RWPE2 (cell line): ENCODE measurements around the gene LIN7A.
"Not testable (repeated sequence)": the region's sequence is repeated elsewhere in the genome, so short reads cannot be mapped to it uniquely, and the experiment has no call there.

Source experiments
- ATAC-seq: fragments of 200-7000 bp; cut with Tn5 transposase; 3 replicates; pipeline ENCODE4 v1.9.1; 2021; ENCODE audit warnings: low read depth
- DNase-seq: peaks from one replicate; pipeline ENCODE4 v3.0.0-alpha.2; 2020; ENCODE audit warnings: low spot score
- H3K27ac ChIP-seq: fragments of 450-650 bp; 2 replicates; pipeline ENCODE4 v1.5.1; 2017; ENCODE audit warnings: mild to moderate bottlenecking; ENCODE audit not compliant: poor library complexity, severe bottlenecking
- H3K27me3 ChIP-seq: fragments of 250-450 bp; sonication (Bioruptor Pico); 2 replicates; pipeline ENCODE4 v1.5.1; 2021; ENCODE audit warnings: mild to moderate bottlenecking, moderate library complexity; ENCODE audit not compliant: insufficient read depth, poor library complexity, severe bottlenecking
- H3K36me3 ChIP-seq: fragments of 250-450 bp; sonication (Bioruptor Pico); 2 replicates; pipeline ENCODE4 v1.5.1; 2020; ENCODE audit warnings: low read depth, mild to moderate bottlenecking, moderate library complexity
- H3K4me1 ChIP-seq: fragments of 250-450 bp; sonication (Bioruptor Pico); 2 replicates; pipeline ENCODE4 v1.5.1; 2021; ENCODE audit warnings: mild to moderate bottlenecking, moderate library complexity; ENCODE audit not compliant: insufficient read depth, poor library complexity, severe bottlenecking
- H3K4me3 ChIP-seq: fragments of 250-450 bp; sonication (Bioruptor Pico); 2 replicates; pipeline ENCODE4 v1.5.1; 2021; ENCODE audit warnings: mild to moderate bottlenecking, moderate library complexity; ENCODE audit not compliant: severe bottlenecking
- H3K9me3 ChIP-seq: fragments of 250-450 bp; sonication (Bioruptor Pico); 2 replicates; pipeline ENCODE4 v1.5.1; 2021; ENCODE audit warnings: mild to moderate bottlenecking, moderate library complexity; ENCODE audit not compliant: severe bottlenecking
- TF ChIP-seq, protein P1 (sequence below): fragments of 450-650 bp; IDR thresholded peaks from one replicate; pipeline ENCODE4 v1.5.1; 2017; ENCODE audit warnings: mild to moderate bottlenecking, moderate library complexity; ENCODE audit not compliant: poor library complexity, severe bottlenecking

Gene LIN7A

GRCh38 chr12:80802652-80803400 is 134.9 kb downstream of the LIN7A start:
- no peaks in the 10 kb centered on the region for H3K9me3 ChIP-seq
- no peak for ATAC-seq
- H3K4me1 ChIP-seq: no peaks in the 10 kb centered on the region
- no peaks in the 10 kb centered on the region for H3K36me3 ChIP-seq
- H3K27ac ChIP-seq: no peak overlapping the region
- DNase-seq: no peak
- H3K4me3 ChIP-seq: no peak overlapping the region
- H3K27me3 ChIP-seq: no peaks in the 10 kb centered on the region
- TF ChIP-seq, protein P1, sequence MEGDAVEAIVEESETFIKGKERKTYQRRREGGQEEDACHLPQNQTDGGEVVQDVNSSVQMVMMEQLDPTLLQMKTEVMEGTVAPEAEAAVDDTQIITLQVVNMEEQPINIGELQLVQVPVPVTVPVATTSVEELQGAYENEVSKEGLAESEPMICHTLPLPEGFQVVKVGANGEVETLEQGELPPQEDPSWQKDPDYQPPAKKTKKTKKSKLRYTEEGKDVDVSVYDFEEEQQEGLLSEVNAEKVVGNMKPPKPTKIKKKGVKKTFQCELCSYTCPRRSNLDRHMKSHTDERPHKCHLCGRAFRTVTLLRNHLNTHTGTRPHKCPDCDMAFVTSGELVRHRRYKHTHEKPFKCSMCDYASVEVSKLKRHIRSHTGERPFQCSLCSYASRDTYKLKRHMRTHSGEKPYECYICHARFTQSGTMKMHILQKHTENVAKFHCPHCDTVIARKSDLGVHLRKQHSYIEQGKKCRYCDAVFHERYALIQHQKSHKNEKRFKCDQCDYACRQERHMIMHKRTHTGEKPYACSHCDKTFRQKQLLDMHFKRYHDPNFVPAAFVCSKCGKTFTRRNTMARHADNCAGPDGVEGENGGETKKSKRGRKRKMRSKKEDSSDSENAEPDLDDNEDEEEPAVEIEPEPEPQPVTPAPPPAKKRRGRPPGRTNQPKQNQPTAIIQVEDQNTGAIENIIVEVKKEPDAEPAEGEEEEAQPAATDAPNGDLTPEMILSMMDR: no peak

- Histone ChIP-seq H3K27me3 (no peaks in the 10 kb centered on the region), H3K27ac (no peak overlapping the region), H3K4me1 (no peaks in the 10 kb centered on the region), H3K4me3 (no peak overlapping the region), H3K36me3 (no peaks in the 10 kb centered on the region), H3K9me3 (no peaks in the 10 kb centered on the region)
- ATAC-seq (no peak), DNase-seq (no peak)
- TF ChIP-seq, protein P1: no peak
Measured at GRCh38 chr12:80798281-80798680, 139.5 kb downstream of the LIN7A start.

DNA sequence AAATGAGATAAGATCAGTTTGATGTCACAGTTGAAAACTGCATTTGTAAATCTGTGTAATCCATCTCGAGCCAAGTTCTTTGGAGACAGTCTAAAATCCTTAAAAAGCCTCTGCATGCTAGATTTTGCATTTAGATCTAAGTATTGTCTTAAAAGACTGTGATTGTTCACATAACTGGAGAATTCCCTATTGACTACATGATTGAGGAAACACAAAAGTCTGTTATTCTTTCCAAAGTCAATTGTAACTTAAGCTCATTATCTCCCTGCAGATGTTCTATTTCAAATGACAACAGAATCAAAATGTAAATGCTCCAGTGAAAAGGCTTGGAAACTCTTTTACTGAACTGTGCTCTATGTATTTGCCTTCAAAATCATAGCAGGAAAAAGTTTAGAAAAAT is 143.2 kb downstream of the LIN7A start:
- DNase-seq (no peak), ATAC-seq (no peak)
- TF ChIP-seq, protein P1: no peak
- no peaks in the 10 kb centered on the region for H3K9me3 ChIP-seq
- no peaks in the 10 kb centered on the region for H3K4me1 ChIP-seq
- no peaks in the 10 kb centered on the region for H3K27me3 ChIP-seq
- no peak overlapping the region for H3K27ac ChIP-seq
- no peaks in the 10 kb centered on the region for H3K36me3 ChIP-seq
- no peak overlapping the region for H3K4me3 ChIP-seq

GRCh38 chr12:80792861-80793260 is 144.9 kb downstream of the LIN7A start:
- TF ChIP-seq, protein P1: no peak
- H3K27ac ChIP-seq: no peak overlapping the region
- no peaks in the 10 kb centered on the region for H3K27me3 ChIP-seq
- DNase-seq: no peak
- H3K36me3 ChIP-seq: no peaks in the 10 kb centered on the region
- no peaks in the 10 kb centered on the region for H3K9me3 ChIP-seq
- no peak overlapping the region for H3K4me3 ChIP-seq
- H3K4me1 ChIP-seq: no peaks in the 10 kb centered on the region
- ATAC-seq: no peak

- TF ChIP-seq, protein P1: no peak
- no peaks in the 10 kb centered on the region for H3K4me1 ChIP-seq
- no peak for ATAC-seq
Measured at GRCh38 chr12:80791863-80792262, 145.9 kb downstream of the LIN7A start.

GRCh38 chr12:80788407-80788806 is 149.3 kb downstream of the LIN7A start:
- not testable (repeated sequence) for H3K4me3 ChIP-seq, H3K36me3 ChIP-seq, H3K27ac ChIP-seq, H3K4me1 ChIP-seq, H3K9me3 ChIP-seq, DNase-seq, ATAC-seq, H3K27me3 ChIP-seq

More at GRCh38 chr12:80791863-80792262, 145.9 kb downstream of the LIN7A start:
- no peaks in the 10 kb centered on the region for H3K27me3 ChIP-seq
- H3K36me3 ChIP-seq: no peaks in the 10 kb centered on the region
- no peak overlapping the region for H3K27ac ChIP-seq
- H3K4me3 ChIP-seq: no peak overlapping the region
- H3K9me3 ChIP-seq: no peaks in the 10 kb centered on the region
- DNase-seq: no peak

GRCh38 chr12:80782963-80783470 is 154.7 kb downstream of the LIN7A start:
- not testable (repeated sequence) for H3K4me1 ChIP-seq, H3K36me3 ChIP-seq, H3K9me3 ChIP-seq, H3K4me3 ChIP-seq, H3K27me3 ChIP-seq, H3K27ac ChIP-seq, ATAC-seq, DNase-seq
